ENCODE results near the gene HEXD. TPM values are rescaled to one million over a fixed set of nuclear protein-coding genes. Genes with fewer than 3 reads are reported as not detected.
"Not testable (repeated sequence)": the region's sequence is repeated elsewhere in the genome, so short reads cannot be mapped to it uniquely, and the experiment has no call there.

The HEXD gene
- polyA plus RNA-seq, 3 donors, result 62.8 to 66.8 (median 66.4) TPM

DNA sequence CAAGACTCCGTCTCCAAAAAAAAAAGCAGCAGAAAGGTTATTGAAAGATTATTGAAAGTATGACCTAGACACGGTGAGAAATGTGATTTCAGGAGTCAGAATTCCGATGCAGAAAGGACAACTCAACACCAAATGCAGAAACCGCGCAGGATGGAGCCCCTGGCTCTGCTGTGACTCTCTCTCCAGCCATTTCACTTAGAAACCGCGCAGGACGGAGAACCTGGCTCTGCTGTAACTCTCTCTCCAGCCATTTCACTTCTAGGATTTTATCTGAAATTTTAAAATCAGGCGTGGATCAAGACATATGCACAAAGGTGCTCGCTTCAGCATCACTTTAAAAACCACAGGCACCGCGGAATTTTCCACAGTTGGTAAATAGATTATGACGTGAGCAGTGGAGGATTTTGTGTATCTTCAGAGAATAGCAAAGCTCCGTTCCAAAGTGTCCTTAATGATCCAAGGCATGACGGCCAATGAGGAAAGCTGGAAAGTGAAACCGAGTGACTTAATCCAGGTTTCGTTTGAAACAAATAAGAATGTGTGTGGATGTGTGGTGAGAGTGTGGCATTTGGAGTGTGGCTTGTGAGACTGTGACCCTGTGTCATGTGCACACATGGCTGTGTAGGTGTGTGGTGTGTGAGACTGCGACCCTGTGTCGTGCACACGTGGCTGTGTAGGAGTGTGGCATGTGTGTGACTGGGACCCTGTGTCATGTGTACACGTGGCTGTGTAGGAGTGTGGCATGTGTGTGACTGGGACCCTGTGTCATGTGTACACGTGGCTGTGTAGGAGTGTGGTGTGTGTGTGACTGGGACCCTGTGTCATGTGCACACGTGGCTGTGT lies 37.1 kb upstream of the HEXD start:
- 56 to 65% (median 58%) methylated on average over 23 of the region's 23 CpGs for WGBS, 3 donors

DNA sequence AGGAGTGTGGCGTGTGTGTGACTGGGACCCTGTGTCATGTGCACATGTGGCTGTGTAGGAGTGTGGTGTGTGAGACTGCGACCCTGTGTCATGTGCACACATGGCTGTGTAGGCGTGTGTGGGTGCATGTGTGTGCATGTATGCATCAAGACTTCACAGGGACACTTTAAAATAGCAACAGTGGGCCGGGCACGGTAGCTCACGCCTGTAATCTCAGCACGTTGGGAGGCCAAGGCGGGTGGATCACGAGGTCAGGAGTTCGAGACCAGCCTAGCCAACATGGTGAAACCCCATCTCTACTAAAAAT lies 36.5 kb upstream of the HEXD start:
- H3K27ac ChIP-seq (ENCODE audit: low read depth, low read length), result not testable (repeated sequence)

More for the DNA sequence above, 37.1 kb upstream of the HEXD start:
- no peak overlapping the region for H3K27ac ChIP-seq (ENCODE audit: low read depth, low read length)

GRCh38 chr17:82382220-82382932 lies 35.8 kb upstream of the HEXD start:
- 86 to 88% (median 87%) methylated on average over 20 to 21 of the region's 21 CpGs for WGBS, 3 donors
- not testable (repeated sequence) for H3K27ac ChIP-seq (ENCODE audit: low read depth, low read length)

More for the DNA sequence above, 36.5 kb upstream of the HEXD start:
- WGBS, 3 donors, result 76 to 79% (median 76%) methylated on average over 10 of the region's 10 CpGs

- 79 to 86% (median 83%) methylated on average over 11 of the region's 11 CpGs for WGBS, 3 donors
- H3K27ac ChIP-seq (ENCODE audit: low read depth, low read length), result no peak overlapping the region
Observed at GRCh38 chr17:82382933-82383255, 35.3 kb upstream of the HEXD start.

GRCh38 chr17:82383411-82383810 lies 34.7 kb upstream of the HEXD start:
- WGBS, 3 donors, result 55 to 66% (median 60%) methylated on average over 16 to 18 of the region's 18 CpGs
- no peak overlapping the region for H3K27ac ChIP-seq (ENCODE audit: low read depth, low read length)

DNA sequence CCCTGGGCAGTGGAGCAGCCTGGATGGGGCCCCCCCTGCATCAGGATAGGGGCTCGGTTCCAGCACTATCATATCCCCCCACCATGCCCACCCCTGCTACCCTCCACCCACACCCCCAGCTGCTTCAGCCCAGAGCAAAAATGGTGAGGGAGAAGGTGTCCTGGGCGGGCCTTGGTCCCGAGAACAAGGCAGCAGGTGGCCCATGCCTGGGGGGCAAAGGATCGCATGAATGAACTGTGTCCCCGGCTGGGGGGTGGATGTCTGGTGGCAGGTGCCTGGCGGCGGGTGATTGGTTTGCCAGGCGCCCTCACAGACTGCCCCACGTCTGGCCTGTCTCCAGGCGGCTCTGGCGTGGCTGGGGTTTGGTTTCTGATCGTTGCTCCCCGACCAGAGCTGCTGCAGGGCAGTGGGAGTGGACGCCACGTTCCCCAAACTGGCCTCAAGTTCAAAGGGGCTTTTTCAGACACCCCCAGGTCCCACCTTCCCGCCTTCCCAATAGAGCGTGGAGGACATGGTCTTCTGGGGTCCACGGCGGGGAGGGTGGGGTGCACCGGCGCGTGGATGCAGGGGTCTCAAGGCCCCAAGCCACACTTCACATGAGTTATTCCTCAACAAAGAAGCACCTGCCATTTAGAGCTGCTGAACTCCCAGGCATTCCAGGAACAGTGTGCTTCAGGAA lies 34.0 kb upstream of the HEXD start:
- H3K27ac ChIP-seq (ENCODE audit: low read depth, low read length), result no peak overlapping the region
- WGBS, 3 donors, result 34 to 76% (median 73%) methylated on average over 22 of the region's 22 CpGs

- no peak overlapping the region for H3K27ac ChIP-seq (ENCODE audit: low read depth, low read length)
- 22 to 54% (median 51%) methylated on average over 26 of the region's 26 CpGs for WGBS, 3 donors
Observed at GRCh38 chr17:82384730-82385481, 33.2 kb upstream of the HEXD start.

DNA sequence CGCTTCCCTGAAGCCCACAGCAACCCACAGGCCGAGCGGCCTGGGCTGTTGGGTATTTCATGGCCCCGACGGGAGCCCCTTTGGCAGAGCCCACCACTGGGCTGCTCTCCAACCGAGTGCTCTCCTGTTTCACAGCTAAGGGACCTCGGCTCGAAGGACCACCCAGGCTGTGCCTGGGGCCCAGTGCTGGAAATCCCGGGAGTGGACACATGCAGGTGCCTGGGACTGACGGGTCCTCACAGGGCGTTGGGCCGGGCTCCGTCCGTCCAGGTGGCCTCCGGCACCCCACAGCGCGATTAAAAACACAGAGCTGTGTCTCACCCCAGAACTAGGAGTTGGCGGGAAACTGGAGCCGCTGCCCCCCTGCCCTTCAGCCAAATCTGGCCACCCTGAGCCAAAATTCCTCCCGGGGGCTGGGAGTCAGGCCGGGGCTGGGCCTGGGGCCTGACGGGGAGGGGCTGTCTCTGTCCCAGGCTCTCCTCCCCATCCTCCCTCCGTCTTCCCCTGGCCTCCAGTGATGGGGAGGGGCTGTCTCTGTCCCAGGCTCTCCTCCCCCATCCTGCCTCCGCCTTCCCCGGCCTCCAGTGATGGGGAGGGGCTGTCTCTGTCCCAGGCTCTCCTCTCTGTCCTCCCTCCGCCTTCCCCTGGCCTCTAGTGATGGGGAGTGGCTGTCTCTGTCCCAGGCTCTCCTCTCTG lies 32.4 kb upstream of the HEXD start:
- no peak overlapping the region for H3K27ac ChIP-seq (ENCODE audit: low read depth, low read length)
- 28 to 69% (median 28%) methylated on average over 24 to 26 of the region's 26 CpGs for WGBS, 3 donors

DNA sequence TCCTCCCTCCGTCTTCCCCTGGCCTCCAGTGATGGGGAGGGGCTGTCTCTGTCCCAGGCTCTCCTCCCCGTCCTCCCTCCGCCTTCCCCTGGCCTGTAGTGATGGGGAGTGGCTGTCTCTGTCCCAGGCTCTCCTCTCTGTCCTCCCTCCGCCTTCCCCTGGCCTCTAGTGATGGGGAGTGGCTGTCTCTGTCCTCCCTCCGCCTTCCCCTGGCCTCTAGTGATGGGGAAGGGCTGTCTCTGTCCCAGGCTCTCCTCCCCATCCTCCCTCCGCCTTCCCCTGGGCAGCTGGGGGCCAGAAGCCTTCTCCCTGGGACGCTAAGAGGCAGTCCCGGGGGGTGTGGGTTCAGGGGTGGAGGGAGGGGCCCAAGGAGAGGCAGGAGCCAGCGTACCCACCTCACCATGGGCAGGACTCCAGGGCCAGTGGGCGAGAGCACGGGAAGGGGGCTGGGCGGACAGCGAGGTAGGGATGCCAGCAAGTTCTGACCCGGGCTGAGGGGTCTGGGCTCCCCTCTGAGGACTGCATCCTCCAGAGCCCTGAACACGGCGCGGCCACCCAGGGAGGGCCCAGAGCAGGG lies 31.8 kb upstream of the HEXD start:
- H3K27ac ChIP-seq (ENCODE audit: low read depth, low read length), result no peak overlapping the region
- WGBS, 3 donors, result 33 to 83% (median 39%) methylated on average over 14 to 17 of the region's 17 CpGs

DNA sequence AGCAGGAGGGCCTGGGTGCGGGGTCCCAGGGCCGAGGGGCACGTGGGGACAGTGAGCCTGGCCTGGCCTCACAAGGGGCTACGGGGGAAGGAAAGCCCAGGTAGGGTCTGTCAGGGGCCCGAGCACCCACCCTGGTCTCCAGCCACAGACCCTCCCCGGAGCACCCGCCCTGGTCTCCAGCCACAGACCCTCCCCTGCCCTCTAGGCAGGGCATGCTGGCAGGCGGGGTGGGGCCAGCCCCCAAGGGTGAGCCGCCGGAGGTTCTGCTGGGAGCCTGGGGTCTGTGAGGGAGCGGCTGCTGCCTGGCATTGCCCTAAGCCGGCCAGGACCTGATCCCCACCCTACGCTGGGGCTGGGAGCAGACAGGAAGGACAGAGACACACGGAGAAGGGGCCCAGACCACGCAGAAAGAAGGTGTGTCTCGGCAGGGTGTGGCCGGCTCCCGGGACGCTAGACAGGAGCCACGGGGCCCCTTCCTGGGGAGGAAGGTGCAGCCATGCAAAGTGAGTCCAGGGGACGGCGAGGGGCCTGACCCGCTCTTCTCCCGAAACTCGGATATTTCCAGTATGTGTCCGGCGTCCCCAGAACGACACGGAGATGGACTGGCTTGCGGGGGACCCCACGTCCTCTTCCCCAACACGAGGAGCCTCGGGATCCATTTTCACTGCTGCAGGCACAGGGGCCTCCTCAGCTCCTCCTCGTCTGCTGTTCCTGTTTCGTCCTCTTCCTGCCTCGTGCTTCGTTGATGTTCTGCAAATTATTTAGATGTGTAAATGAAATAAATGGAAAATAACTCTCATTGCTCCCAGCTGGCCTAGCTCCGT lies 31.1 kb upstream of the HEXD start:
- H3K27ac ChIP-seq (ENCODE audit: low read depth, low read length), result no peak overlapping the region
- 40 to 73% (median 47%) methylated on average over 35 to 38 of the region's 38 CpGs for WGBS, 3 donors

- 66 to 89% (median 76%) methylated on average over 3 of the region's 3 CpGs for WGBS, 3 donors
- no peak overlapping the region for H3K27ac ChIP-seq (ENCODE audit: low read depth, low read length)
Observed at GRCh38 chr17:82387705-82388106, 30.4 kb upstream of the HEXD start.

- WGBS, 3 donors, result 57 to 69% (median 69%) methylated on average over 31 to 34 of the region's 34 CpGs
- no peak overlapping the region for H3K27ac ChIP-seq (ENCODE audit: low read depth, low read length)
Observed at GRCh38 chr17:82388223-82388921, 29.8 kb upstream of the HEXD start.

DNA sequence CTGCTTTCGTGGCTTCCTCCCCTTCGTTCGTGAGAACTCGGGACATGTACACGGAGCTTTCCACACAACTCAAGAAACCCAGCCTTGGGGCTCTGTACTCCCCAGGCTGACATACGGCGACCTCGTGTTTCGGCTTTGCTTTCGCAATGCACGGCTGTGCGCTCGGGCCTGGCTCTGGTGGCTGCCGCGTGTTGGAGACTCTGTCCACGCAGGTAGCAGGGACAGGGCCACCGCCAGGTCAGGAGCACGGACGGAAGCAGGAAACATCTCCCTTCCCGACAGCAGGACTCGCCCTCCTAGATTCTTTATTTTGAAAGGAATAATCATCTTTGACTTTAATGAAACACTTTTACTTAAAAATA lies 29.2 kb upstream of the HEXD start:
- H3K27ac ChIP-seq (ENCODE audit: low read depth, low read length), result no peak overlapping the region
- 69 to 83% (median 69%) methylated on average over 19 to 21 of the region's 21 CpGs for WGBS, 3 donors

- 85 to 92% (median 86%) methylated on average over 10 of the region's 10 CpGs for WGBS, 3 donors
- no peak overlapping the region for H3K27ac ChIP-seq (ENCODE audit: low read depth, low read length)
Observed at GRCh38 chr17:82389379-82389778, 28.8 kb upstream of the HEXD start.

GRCh38 chr17:82390015-82390859 lies 27.9 kb upstream of the HEXD start:
- 90 to 95% (median 95%) methylated on average over 28 to 32 of the region's 34 CpGs for WGBS, 3 donors
- H3K27ac ChIP-seq (ENCODE audit: low read depth, low read length), result no peak overlapping the region
